Activated B cell treated with CpG ODN at 0.5 μM for 24 hours (primary cell): Measurements from ENCODE around the gene TRMT2A. TPM values are rescaled to one million over a fixed set of nuclear protein-coding genes. Genes with fewer than 3 reads are reported as not detected.

Experiments
- ATAC-seq: fragments of 200-7000 bp; cut with Tn5 transposase; one replicate; pipeline ENCODE4 v1.10.0; 2021; ENCODE audit warnings: low read depth, mild to moderate bottlenecking, moderate library complexity
- CTCF ChIA-PET: fragments of 350-600 bp; sonication (Branson Sonifier 250); formaldehyde crosslinking; loops from one replicate; lab custom pipeline; 2021; ENCODE audit warnings: antibody characterized with exemption; lab: Charles Lee
- POLR2A ChIA-PET: fragments of 350-600 bp; sonication (Branson Sonifier 250); formaldehyde crosslinking; loops from one replicate; lab custom pipeline; 2021; ENCODE audit warnings: antibody characterized with exemption; lab: Charles Lee
- DNase-seq: peaks from one replicate; pipeline ENCODE4 v3.0.0; 2022
- H3K27ac Mint-ChIP-seq: one replicate; pipeline ENCODE4 v1.8.0; 2020; ENCODE audit warnings: mixed read lengths
- H3K27me3 Mint-ChIP-seq: one replicate; pipeline ENCODE4 v1.8.0; 2021; ENCODE audit warnings: mixed read lengths
- H3K36me3 Mint-ChIP-seq: one replicate; pipeline ENCODE4 v1.8.0; 2021; ENCODE audit warnings: low read depth, mixed read lengths
- H3K4me1 Mint-ChIP-seq: one replicate; pipeline ENCODE4 v1.8.0; 2021; ENCODE audit warnings: mixed read lengths
- H3K4me3 Mint-ChIP-seq: one replicate; pipeline ENCODE4 v1.8.0; 2020; ENCODE audit warnings: mild to moderate bottlenecking, mixed read lengths
- H3K9me3 Mint-ChIP-seq: one replicate; pipeline ENCODE4 v1.8.0; 2020; ENCODE audit warnings: mixed read lengths
- CTCF ChIP-seq: fragments of 200-600 bp; IDR thresholded peaks from one replicate; pipeline ENCODE4 v1.8.0; 2022; ENCODE audit warnings: antibody characterized with exemption, mild to moderate bottlenecking
- intact Hi-C: fragments of 100-400 bp; cut with micrococcal nuclease; formaldehyde crosslinking; loops from one replicate; pipeline ENCODE4 v1.15.1; 2024
- total RNA-seq: library from RNA; stranded (reverse); gene quantifications from 2 replicates; pipeline ENCODE4 v1.2.3, GENCODE V29; 2022

Gene TRMT2A
- total RNA-seq, 1 donor from 2014 or later, result 91.7 TPM

- Mint-ChIP-seq H3K4me1 (peaks cover 25% of the 10 kb centered on the region), H3K9me3 (no peaks in the 10 kb centered on the region), H3K27ac (no peak overlapping the region), H3K27me3 (no peaks in the 10 kb centered on the region), H3K36me3 (peaks cover 38% of the 10 kb centered on the region), H3K4me3 (no peak overlapping the region)
- no peak for DNase-seq
- ChIA-PET POLR2A (interaction anchor here (1.5 kb wide), 1 partner anchor 12 kb away, joined by 4 read pairs; the partner anchor contains the start of gene TRMT2A), CTCF (interaction anchor here (1.3 kb wide), 1 partner anchor 159 kb away, joined by 4 read pairs; no protein-coding TSS in a partner anchor)
- no peak for TF ChIP-seq CTCF
- ATAC-seq, result no peak
- intact Hi-C loops, result loop anchor here (2.0 to 5.0 kb wide), 4 partner anchors 77 to 729 kb away; partner anchors contain the start of genes HIRA, KLHL22, MRPL40 and PI4KA
Observed at GRCh38 chr22:20129747-20130014, 12.7 kb upstream of the TRMT2A start.

GRCh38 chr22:20128902-20129746 lies 12.1 kb upstream of the TRMT2A start:
- ChIA-PET POLR2A (interaction anchor here (1.5 kb wide), 1 partner anchor 12 kb away, joined by 4 read pairs; the partner anchor contains the start of gene TRMT2A), CTCF (interaction anchor here (1.3 kb wide), 1 partner anchor 159 kb away, joined by 4 read pairs; no protein-coding TSS in a partner anchor)
- H3K9me3 Mint-ChIP-seq, result no peaks in the 10 kb centered on the region
- TF ChIP-seq CTCF, result no peak
- peaks cover 42% of the 10 kb centered on the region for H3K36me3 Mint-ChIP-seq
- H3K4me3 Mint-ChIP-seq, result no peak overlapping the region
- intact Hi-C loops, result no loop called here
- DNase-seq (no peak), ATAC-seq (no peak)
- peak overlapping the region; percentile 24 for H3K27ac Mint-ChIP-seq
- H3K4me1 Mint-ChIP-seq, result peaks cover 20% of the 10 kb centered on the region
- H3K27me3 Mint-ChIP-seq, result no peaks in the 10 kb centered on the region

- no peak for ATAC-seq
- DNase-seq, result no peak
- Mint-ChIP-seq H3K9me3 (no peaks in the 10 kb centered on the region), H3K4me3 (no peak overlapping the region), H3K27me3 (no peaks in the 10 kb centered on the region), H3K36me3 (peaks cover 46% of the 10 kb centered on the region), H3K27ac (no peak overlapping the region), H3K4me1 (peaks cover 16% of the 10 kb centered on the region)
- intact Hi-C loops, result no loop called here
- no peak for TF ChIP-seq CTCF
- ChIA-PET CTCF (no interaction called here), POLR2A (no interaction called here)
Observed at GRCh38 chr22:20128619-20128901, 11.5 kb upstream of the TRMT2A start.

- Mint-ChIP-seq H3K4me3 (no peak overlapping the region), H3K9me3 (no peaks in the 10 kb centered on the region), H3K36me3 (peaks cover 46% of the 10 kb centered on the region), H3K27me3 (no peaks in the 10 kb centered on the region), H3K27ac (no peak overlapping the region), H3K4me1 (peaks cover 11% of the 10 kb centered on the region)
- intact Hi-C loops, result no loop called here
- ATAC-seq (no peak), DNase-seq (no peak)
- no peak for TF ChIP-seq CTCF
- ChIA-PET POLR2A (interaction anchor here (2.6 kb wide), 1 partner anchor 10 kb away, joined by 8 read pairs; the partner anchor contains the start of gene TRMT2A), CTCF (no interaction called here)
Observed at GRCh38 chr22:20127869-20128618, 11.0 kb upstream of the TRMT2A start.

- peaks cover 6% of the 10 kb centered on the region for H3K4me1 Mint-ChIP-seq
- DNase-seq (no peak), ATAC-seq (no peak)
- CTCF ChIA-PET, result no interaction called here
- peaks cover 47% of the 10 kb centered on the region for H3K36me3 Mint-ChIP-seq
- no peaks in the 10 kb centered on the region for H3K27me3 Mint-ChIP-seq
- intact Hi-C loops, result no loop called here
- POLR2A ChIA-PET, result interaction anchor here (2.6 kb wide), 1 partner anchor 10 kb away, joined by 8 read pairs; the partner anchor contains the start of gene TRMT2A
- H3K9me3 Mint-ChIP-seq, result no peaks in the 10 kb centered on the region
- no peak overlapping the region for H3K27ac Mint-ChIP-seq
- no peak for TF ChIP-seq CTCF
- H3K4me3 Mint-ChIP-seq, result no peak overlapping the region
Observed at GRCh38 chr22:20127318-20127868, 10.4 kb upstream of the TRMT2A start.
